Prostate gland (tissue), 2 donors: ENCODE results near the gene SHISA6. TPM values are rescaled to one million over a fixed set of nuclear protein-coding genes. Genes with fewer than 3 reads are reported as not detected.
A peak's percentile ranks its signal among the peaks of the same experiment; 100 is the strongest.

Experiments
- DNase-seq: peaks from one replicate; pipeline ENCODE4 v3.0.0-alpha.2; 2019; ENCODE audit warnings: low spot score
- H3K27ac ChIP-seq, 2 donors: fragments of 200-600 bp; sonication (generic); 2 replicates each; pipeline ENCODE4 v1.5.1; 2017 to 2019
- H3K27me3 ChIP-seq: fragments of 200-600 bp; sonication (generic); replicated peaks from 2 replicates; pipeline ENCODE4 v1.5.1; 2019; ENCODE audit not compliant: insufficient read depth
- H3K36me3 ChIP-seq, 2 donors: fragments of 200-600 bp; sonication (generic); 1 replicate in 1 of 2; 2 replicates in 1 of 2; pipeline versions ENCODE4 v1.5.1 to v1.8.1; 2017 to 2019
- H3K4me1 ChIP-seq: fragments of 200-600 bp; sonication (generic); replicated peaks from 2 replicates; pipeline ENCODE4 v1.5.1; 2019
- H3K4me3 ChIP-seq, 2 donors: fragments of 200-600 bp; sonication (generic); 2 replicates each; pipeline ENCODE4 v1.5.1; 2017 to 2019
- H3K9me3 ChIP-seq: fragments of 200-600 bp; sonication (generic); 2 replicates; pipeline ENCODE4 v1.5.1; 2017
- POLR2A ChIP-seq: fragments of 450-650 bp; IDR thresholded peaks from one replicate; pipeline ENCODE4 v1.6.1; 2016; ENCODE audit warnings: antibody characterized with exemption, mild to moderate bottlenecking
- POLR2AphosphoS5 ChIP-seq: sonication (generic); formaldehyde crosslinking; IDR thresholded peaks from one replicate; pipeline ENCODE4 v1.6.1; 2017; ENCODE audit warnings: antibody characterized with exemption
- WGBS: methylation state at CpG from one replicate; pipeline ENCODE4 v1.1.5; 2018; 5-methylcytosine and 5-hydroxymethylcytosine counted together
- intact Hi-C: fragments of 100-400 bp; cut with DNase I; formaldehyde crosslinking; loops from one replicate; pipeline ENCODE4 v1.14.2; 2022
- total RNA-seq, 2 donors: library from RNA; depleted of rRNA; stranded (reverse); fragments of >200 nt; gene quantifications; one replicate each; pipeline ENCODE4 v1.1.0, GENCODE V29; 2016
- TF ChIP-seq, protein P1 (sequence below), 4 experiments: fragments of 200-600 bp in 2 of 4; fragments of 450-650 bp in 2 of 4; sonication (generic) in 2 of 4; IDR thresholded peaks; 1 replicate in 3 of 4; 2 replicates in 1 of 4; pipeline ENCODE4 v1.5.1; 2016 to 2019; ENCODE audit warnings: antibody characterized with exemption in 4 of 4, mild to moderate bottlenecking in 2 of 4, moderate library complexity in 2 of 4

SHISA6 gene
- total RNA-seq, 2 donors from 2014 or later: 9.0 to 10.6 TPM

DNA sequence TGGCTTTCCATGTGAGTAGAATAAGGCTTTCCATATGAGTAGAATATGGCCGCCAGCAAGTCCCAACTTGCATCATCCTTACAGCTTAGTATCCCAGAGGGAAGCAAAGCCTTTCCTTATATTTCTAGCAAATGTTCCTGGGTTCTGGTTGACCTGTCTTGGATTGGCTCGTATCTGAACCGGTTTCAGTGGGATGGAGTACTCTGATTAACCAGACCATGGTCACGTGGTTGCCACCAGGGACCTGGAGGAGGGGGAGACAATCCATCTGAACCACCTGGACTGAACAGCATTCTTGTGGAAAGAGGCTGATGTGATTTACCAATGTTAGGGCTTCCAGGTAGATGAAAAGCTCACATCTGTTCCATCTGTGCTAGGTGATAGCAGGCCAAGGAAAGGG is 89.0 kb downstream of the SHISA6 start:
- no peaks in the 10 kb centered on the region for H3K27me3 ChIP-seq
- H3K9me3 ChIP-seq: no peaks in the 10 kb centered on the region
- TF ChIP-seq POLR2AphosphoS5 (no peak), POLR2A (no peak)
- TF ChIP-seq, protein P1, sequence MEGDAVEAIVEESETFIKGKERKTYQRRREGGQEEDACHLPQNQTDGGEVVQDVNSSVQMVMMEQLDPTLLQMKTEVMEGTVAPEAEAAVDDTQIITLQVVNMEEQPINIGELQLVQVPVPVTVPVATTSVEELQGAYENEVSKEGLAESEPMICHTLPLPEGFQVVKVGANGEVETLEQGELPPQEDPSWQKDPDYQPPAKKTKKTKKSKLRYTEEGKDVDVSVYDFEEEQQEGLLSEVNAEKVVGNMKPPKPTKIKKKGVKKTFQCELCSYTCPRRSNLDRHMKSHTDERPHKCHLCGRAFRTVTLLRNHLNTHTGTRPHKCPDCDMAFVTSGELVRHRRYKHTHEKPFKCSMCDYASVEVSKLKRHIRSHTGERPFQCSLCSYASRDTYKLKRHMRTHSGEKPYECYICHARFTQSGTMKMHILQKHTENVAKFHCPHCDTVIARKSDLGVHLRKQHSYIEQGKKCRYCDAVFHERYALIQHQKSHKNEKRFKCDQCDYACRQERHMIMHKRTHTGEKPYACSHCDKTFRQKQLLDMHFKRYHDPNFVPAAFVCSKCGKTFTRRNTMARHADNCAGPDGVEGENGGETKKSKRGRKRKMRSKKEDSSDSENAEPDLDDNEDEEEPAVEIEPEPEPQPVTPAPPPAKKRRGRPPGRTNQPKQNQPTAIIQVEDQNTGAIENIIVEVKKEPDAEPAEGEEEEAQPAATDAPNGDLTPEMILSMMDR (IDR thresholded peaks at IDR 0.05): no peak
- H3K27ac ChIP-seq: no peak overlapping the region
- DNase-seq: no peak
- intact Hi-C loops: no loop called here
- H3K4me3 ChIP-seq: no peak overlapping the region
- H3K4me1 ChIP-seq: no peaks in the 10 kb centered on the region
- 91% methylated on average over 4 of the region's 4 CpGs for WGBS
- H3K36me3 ChIP-seq: no peaks in the 10 kb centered on the region

DNA sequence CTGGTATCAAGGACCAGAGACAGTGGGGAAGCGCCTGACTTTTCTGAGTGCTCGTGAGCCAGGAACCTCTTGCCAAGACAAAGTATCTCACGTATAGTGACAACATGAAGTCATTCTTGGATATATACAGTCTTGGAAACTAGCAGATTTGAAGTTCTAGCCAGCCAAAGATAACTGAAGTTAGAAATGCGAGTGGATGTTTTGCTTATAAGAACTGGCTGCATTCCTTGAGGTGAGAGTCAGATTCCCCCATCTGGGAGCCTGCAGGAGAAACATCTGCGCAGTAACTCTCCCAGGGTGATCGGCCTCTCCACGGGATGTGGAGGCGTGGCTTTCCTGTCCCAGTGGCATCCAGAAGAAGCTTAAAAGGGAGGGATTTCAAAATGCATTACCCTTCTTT is 89.8 kb downstream of the SHISA6 start:
- no peaks in the 10 kb centered on the region for H3K27me3 ChIP-seq
- no peaks in the 10 kb centered on the region for H3K9me3 ChIP-seq
- peak overlapping the region in 1 of 2 donors; percentile 20 for H3K27ac ChIP-seq
- intact Hi-C loops: no loop called here
- no peak for DNase-seq
- WGBS: 28% methylated on average over 8 of the region's 8 CpGs
- H3K4me1 ChIP-seq: no peaks in the 10 kb centered on the region
- no peak for TF ChIP-seq POLR2AphosphoS5
- TF ChIP-seq, protein P1 (IDR thresholded peaks at IDR 0.05): no peak
- TF ChIP-seq POLR2A: no peak
- H3K4me3 ChIP-seq: no peak overlapping the region
- no peaks in the 10 kb centered on the region for H3K36me3 ChIP-seq

DNA sequence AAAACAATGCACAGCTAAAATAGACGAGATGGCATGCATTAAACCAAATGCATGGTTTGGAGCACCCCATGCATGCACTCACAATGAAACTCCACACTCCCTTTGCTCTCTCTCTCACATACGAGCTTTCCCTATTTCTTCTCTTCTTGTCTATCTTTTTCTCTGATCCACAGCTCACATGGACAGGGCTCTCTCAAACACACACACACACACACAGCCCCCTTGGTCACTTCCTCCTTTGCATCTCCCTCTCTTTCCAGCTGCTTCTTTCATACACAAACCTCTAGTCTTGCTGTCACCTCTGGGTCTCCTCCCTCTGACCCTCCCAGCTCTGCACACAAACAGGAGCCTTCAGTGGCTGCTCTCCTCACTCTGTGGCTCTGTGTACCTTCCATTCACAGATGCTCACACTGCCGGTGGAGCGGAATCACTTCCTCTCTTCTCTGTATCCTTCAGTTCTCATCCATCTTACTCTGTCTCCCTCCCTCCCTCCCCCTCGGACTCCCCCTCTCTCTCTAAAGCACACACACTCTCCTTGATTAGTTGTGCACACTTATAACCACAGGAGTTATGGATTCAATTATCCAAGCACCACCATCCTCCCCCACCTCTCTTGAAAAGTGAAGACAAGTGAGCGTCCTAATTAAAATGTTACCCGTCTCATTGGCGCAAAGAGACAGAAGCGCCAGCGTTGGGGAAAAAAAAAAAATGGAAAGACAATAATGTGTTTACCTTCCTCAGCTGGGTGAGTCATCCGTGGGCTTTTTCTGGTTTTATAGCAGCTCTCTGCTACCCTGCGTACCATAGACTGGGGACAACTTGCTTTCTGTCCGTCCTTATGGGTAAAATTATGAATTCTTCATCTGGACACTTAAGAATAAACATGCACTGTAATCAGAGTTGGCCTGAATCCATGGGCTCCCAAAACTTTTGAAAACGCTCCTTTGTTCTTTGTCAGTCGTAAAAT is 90.8 kb downstream of the SHISA6 start:
- no peaks in the 10 kb centered on the region for H3K27me3 ChIP-seq
- H3K36me3 ChIP-seq: no peaks in the 10 kb centered on the region
- H3K4me3 ChIP-seq: no peak overlapping the region
- TF ChIP-seq, protein P1 (IDR thresholded peaks at IDR 0.05): no peak
- TF ChIP-seq POLR2AphosphoS5: peak; percentile 17
- no peak for DNase-seq
- peak overlapping the region; percentile 24 to 25 for H3K27ac ChIP-seq
- intact Hi-C loops: no loop called here
- no peaks in the 10 kb centered on the region for H3K9me3 ChIP-seq
- 25% methylated on average over 15 of the region's 15 CpGs for WGBS
- no peaks in the 10 kb centered on the region for H3K4me1 ChIP-seq

DNA sequence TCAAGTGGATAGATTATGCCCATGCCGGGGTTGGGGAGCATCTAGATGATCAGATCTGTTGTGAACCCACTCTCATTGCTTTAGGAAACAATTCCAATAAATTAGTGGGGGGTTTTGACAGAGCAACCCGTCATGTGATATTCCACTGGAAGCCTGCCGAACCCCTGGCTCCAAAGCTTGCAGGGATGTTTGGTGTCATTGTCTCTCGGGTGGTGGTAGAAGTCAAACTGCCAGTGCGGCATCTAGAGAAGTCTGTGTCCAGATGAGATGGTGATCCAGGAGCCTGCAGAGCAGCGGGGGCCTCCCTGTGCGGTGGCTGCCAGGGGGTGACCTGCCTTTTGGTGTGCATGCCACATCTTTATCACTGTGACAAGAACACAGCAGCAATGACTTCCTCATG is 91.7 kb downstream of the SHISA6 start:
- intact Hi-C loops: no loop called here
- no peak for DNase-seq
- 95% methylated on average over 7 of the region's 7 CpGs for WGBS
- TF ChIP-seq POLR2AphosphoS5 (no peak), POLR2A (no peak)
- TF ChIP-seq, protein P1 (IDR thresholded peaks at IDR 0.05): no peak
- Histone ChIP-seq H3K4me3 (no peak overlapping the region), H3K36me3 (no peaks in the 10 kb centered on the region), H3K4me1 (no peaks in the 10 kb centered on the region), H3K9me3 (no peaks in the 10 kb centered on the region), H3K27ac (peak overlapping the region; percentile 5 to 24), H3K27me3 (no peaks in the 10 kb centered on the region)

- Histone ChIP-seq H3K4me3 (no peak overlapping the region), H3K27ac (no peak overlapping the region), H3K36me3 (no peaks in the 10 kb centered on the region), H3K27me3 (no peaks in the 10 kb centered on the region), H3K9me3 (no peaks in the 10 kb centered on the region), H3K4me1 (no peaks in the 10 kb centered on the region)
- intact Hi-C loops: no loop called here
- TF ChIP-seq POLR2A (no peak), POLR2AphosphoS5 (no peak)
- TF ChIP-seq, protein P1 (IDR thresholded peaks at IDR 0.05): no peak
- no peak for DNase-seq
- WGBS: 96% methylated on average over 4 of the region's 4 CpGs
Observed at GRCh38 chr17:11334493-11334892, 93.5 kb downstream of the SHISA6 start.
